ENCODE measurements around the gene KIAA0753.
"Not testable (repeated sequence)": the region's sequence is repeated elsewhere in the genome, so short reads cannot be mapped to it uniquely, and the experiment has no call there.

Gene KIAA0753

GRCh38 chr17:6668727-6669425 is 28.4 kb upstream of the KIAA0753 start:
- no peak for DNase-seq (ENCODE audit: low read depth)

DNA sequence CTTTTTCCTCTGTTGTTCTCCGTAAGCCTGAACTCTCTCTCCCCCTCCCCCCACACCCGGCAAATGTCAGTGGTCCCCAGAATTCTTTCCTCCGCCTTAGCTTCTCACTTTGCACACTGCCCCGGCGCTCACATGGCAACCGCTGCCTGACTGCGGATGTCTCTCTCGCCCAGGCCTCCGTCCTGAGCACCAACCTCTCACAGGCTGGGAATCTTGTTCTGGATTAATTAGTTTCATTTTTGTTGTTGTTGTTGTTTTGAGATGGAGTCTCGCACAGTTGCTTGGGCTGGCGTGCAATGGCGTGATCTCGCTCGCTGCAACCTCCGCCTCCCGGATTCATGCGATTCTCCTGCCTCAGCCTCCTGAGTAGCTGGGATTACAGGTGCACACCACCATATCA is 27.7 kb upstream of the KIAA0753 start:
- no peak for DNase-seq (ENCODE audit: low read depth)

GRCh38 chr17:6667516-6667915 is 27.0 kb upstream of the KIAA0753 start:
- DNase-seq (ENCODE audit: low read depth) = no peak

DNA sequence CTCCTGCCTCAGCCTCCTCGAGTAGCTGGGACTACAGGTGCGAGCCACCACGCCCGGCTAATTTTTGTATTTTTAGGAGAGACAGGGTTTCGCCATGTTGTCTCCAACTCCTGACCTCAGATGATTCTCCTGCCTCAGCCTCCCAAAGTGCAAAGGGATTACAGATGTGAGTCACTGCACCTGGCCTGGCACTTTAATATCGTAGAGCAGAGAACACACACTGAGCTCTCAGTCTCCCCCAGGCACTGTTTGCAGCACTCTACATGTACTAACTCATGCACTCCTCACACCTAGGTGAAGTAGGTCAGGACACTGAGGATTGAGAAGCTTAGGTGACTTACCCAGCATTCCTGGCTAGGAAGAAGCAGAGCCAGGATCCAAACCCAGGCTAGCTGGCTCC is 26.0 kb upstream of the KIAA0753 start:
- no peak for DNase-seq (ENCODE audit: low read depth)

DNA sequence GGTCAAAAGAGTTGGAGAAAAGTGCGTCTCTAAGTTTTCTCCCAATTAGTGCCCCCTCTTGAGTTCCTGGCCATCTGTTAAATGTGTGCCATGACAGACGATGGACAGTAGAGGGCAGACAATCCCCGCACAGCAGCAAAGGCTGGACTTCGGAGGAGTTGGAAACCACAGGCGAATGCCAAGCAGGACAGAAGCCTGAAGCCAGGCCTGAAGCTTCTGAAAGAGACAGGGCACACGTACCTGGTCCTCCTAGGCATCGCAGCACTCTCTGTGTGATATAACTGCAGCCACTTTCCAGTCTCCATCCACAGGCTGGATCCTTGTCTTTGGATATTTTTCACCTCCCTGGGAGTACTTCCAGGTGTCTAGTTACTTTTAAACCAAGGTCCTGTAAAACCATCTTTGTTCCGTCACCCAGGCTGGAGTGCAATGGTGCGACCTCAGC is 25.6 kb upstream of the KIAA0753 start:
- DNase-seq (ENCODE audit: low read depth) = no peak

DNA sequence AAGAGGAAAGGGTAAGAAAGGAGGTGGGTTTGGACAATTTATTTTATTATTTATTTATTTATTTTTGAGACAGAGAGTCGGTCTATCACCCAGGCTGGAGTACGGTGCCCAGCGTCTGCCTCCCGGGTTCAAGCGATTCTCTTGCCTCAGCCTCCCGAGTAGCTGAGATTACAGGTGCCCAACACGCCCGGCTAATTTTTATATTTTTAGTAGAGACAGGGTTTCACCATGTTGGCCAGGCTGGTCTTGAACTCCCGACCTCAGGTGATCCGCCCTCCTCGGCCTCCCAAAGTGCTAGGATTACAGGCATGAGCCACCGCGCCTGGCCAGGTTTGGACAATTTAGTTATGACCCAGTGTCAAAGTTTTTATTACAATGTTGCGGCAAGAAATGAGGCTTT is 22.7 kb upstream of the KIAA0753 start:
- DNase-seq (ENCODE audit: low read depth) = not testable (repeated sequence)

DNA sequence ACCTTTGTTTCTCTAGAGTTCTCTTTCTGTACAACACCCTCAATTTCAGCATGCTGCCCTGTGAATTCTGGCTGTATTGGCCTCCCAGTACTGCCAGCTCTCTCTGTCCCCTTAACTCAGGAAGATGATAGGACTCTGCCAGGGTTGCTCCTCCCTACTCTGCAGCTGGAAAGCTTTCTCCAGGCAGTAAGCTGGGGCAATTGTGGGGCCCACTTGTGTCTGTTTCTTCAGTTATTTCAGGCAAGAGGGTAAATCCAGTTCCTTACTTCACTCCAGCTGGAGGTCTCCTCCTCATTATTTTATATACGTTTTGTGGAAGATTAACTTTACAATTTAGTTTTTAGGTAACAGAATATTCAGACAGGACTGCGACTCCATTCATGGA is 20.9 kb upstream of the KIAA0753 start:
- no peak for DNase-seq (ENCODE audit: low read depth)

DNA sequence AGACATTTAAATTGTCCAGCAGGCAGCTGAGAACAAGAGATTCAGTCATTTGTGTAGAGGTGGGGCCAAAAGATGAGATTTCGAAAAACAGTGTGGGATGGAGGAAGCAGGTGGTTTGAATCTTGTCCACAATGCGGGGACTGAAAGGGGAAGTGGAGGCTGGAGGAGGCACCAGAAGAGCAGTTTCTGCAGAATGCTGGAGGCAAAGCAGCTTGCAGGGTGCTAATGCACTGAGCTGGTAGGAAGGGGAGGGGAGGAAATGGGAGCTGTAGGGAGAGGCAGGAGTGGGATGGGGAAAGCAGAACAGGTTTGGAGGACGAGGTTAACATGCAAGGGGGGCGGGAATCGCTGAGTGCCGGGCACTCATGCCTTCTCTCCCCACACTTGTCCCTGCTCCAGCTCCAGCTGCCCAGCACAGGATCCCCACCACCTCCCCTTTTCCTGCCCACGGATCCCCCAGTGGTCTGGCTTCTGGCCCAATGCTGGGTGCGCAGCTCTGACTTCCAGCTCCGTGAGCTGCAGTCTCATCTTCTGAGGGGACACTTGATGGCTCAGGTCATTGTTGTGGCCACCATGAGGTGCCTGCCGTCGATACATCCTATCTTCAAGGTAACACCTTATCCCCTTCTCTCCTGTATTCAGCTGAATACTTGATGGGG is 20.4 kb upstream of the KIAA0753 start:
- no peak for DNase-seq (ENCODE audit: low read depth)

- DNase-seq (ENCODE audit: low read depth) = no peak
Observed at GRCh38 chr17:6660101-6660500, 19.6 kb upstream of the KIAA0753 start.

DNA sequence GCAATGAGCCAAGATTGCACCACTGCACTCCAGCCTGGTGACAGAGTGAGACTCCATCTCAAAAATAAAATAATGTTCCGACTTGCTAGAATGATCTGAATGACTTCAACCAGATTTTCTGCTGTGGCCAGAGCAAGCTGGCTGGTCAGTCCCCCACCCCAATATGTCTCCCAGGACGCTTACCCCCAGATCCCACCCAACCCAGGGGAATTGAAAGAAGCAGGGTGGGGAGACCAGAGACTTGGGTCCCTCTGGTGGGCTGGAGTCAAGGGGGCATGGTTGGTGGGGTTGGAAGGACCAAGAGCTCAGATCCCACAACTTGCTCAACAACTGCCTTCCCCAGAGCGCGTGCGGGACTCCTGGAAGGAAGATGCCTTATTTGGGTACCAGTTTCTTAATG is 17.9 kb upstream of the KIAA0753 start:
- DNase-seq (ENCODE audit: low read depth) = not testable (repeated sequence)

GRCh38 chr17:6657633-6658287 is 17.2 kb upstream of the KIAA0753 start:
- no peak for DNase-seq (ENCODE audit: low read depth)

DNA sequence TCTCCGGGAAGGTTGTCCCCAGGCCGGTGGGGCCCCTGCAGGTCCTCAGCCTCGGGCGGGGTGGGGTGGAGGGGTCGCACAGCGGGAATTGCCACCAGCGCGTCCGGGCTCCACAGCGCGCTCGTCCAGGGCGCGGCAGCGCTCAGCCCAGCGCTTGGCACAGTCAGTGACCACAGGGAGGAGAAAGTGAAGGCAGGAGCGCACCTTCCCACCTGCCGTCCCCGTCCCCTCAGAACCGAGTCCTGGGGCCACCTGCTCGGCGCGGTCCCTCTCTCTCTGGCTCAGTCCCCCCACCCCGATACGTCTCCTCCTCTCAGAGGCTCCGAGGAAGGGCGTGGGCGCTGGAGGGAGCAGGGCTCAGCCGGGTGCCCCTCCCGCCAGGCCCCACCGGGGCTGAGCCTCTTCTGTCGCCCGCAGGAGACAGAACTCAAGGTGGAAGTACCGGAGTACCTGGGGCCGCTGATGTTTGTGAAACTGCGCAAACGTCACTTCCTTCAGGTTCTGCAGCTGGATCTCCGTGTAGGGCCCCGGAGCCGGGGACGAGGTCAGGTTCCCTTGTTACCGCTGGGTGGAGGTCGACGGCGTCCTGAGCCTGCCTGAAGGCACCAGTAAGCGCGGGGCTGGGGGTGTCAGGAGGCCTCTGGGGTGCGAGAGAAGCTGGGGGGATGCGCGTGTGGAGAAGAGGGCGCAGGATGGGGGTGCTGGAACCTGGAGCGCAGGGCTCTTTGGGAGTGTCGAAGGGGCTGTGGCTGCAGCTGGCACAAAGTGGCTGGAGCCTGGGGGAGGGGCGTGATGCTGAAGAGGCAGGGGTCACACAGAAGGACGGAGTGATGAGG is 16.5 kb upstream of the KIAA0753 start:
- DNase-seq (ENCODE audit: low read depth) = not testable (repeated sequence)

- not testable (repeated sequence) for DNase-seq (ENCODE audit: low read depth)
Observed at GRCh38 chr17:6655732-6656361, 15.3 kb upstream of the KIAA0753 start.

GRCh38 chr17:6654841-6655731 is 14.6 kb upstream of the KIAA0753 start:
- no peak for DNase-seq (ENCODE audit: low read depth)

DNA sequence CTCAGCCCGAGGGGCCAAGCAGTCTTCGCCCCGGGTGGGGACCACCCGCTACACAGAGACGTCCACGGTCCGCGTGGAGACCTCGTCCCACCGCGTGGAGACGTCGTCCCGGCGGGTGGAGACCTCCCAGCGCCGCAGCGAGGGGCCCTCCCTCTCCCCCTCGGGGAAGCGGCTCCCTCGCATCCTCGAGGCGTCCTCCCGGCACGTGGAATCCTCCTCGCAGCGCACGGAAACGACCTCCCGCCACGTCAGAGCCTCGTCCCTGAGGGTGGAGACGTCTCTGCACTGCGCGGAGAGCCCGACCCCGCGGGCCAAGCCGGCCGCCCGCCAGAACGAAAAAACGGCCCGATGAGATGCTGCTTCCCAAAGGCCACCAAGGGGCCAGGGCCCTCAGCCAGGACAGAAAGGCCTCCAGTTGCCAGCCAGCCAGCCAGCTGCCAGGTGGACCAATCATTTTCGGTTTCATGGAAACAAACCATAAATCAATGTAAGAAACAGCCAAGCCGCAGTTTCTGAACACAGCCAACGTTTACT is 11.5 kb upstream of the KIAA0753 start:
- DNase-seq (ENCODE audit: low read depth) = no peak

DNA sequence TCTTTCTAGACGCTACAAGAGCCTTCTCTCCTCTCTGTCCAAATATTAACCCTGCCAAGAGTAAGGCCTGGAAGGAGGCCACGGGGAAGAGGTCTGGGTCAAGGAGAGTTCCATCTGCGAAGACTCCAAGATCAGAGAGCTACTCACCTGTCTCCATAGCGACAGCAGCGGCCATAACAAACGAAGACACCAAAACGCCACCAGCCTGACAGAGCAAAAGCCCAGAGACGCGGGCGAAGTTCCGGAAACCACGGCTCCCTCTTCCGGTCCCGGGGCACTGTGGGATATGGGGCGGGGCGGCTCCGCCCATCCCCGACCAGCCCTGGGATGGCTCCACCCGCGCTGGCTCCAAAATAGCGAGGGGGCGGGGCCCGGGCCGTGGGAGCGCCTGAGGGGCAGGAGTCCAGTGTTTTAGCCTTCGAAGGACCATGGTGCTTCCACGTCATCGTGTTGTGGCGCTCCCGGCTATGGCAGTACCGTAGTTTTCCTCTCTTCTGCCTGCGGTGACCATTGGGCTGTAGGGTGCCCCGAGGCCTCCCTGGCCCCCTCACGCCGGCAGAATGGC is 10.9 kb upstream of the KIAA0753 start, which contains the start of the genes C17orf100 and MED31:
C17orf100 (plus strand) TSS at position 409 of the 565 bp plus-strand sequence; CDS start at position 561, 152 bp downstream.
MED31 (minus strand) TSS at position 252 of the 565 bp plus-strand sequence; CDS start at position 175, 77 bp downstream.
- DNase-seq (ENCODE audit: low read depth) = peak; percentile 92

GRCh38 chr17:6648181-6648580 is 7.7 kb upstream of the KIAA0753 start:
- no peak for DNase-seq (ENCODE audit: low read depth)

GRCh38 chr17:6643451-6644125 is 3.1 kb upstream of the KIAA0753 start:
- no peak for DNase-seq (ENCODE audit: low read depth)

DNA sequence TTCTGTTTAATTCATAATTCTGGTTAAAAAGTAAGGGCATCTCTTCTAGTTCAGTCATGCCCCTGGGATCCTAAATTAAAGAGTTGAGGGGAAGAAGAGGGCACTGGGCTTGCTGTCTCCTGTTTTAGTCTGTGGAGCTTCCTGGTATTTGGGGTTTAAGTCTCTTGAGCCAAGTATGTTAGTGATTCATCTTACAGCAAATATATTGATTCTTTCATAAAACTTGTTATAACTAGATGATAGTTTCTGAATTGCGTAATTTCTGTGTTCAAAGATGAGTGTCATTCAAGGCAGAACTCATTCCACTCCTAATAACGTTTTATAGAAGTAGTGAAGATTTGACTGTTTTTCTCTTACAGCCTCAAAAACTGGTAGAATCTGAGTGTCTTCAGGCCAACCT is 2.1 kb upstream of the KIAA0753 start:
- DNase-seq (ENCODE audit: low read depth) = no peak

All from stimulated activated CD8-positive, alpha-beta memory T cell treated with anti-CD3 and anti-CD28 coated beads, Interleukin-4, amount 100 ng/mL, for 24 hours (primary cell).